ENCODE results near the gene LHFPL6.

Gene LHFPL6

DNA sequence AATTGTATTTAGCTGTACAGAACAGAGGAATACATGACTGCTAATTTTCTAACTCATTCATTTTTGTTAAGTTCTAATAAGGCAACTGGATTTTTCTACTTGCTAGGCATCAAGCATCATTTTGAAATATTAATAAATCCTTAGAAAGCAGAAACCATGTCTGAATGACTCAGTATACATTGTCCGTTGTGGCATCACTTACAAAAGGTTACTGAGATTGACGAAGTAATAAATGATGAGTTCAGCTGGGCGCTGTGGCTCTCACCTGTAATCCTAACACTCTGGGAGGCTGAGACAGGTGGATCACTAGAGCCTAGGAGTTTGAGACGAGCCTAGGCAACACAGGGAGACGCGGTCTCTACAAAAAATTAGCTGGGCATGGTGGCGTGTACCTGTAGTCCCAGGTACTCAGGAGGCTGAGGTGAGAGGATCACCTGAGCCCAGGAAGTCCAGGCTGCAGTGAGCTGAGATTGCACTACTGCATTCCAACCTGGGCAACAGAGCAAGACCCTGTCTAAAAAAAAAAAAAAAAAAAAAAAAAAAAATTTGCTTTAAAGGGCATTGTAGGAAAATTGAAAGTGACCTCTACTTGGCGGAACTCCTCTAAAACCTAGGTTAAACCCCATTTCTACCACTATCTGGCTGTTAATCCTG is 36.6 kb downstream of the LHFPL6 start:
- CTCF ChIA-PET: no interaction called here
- POLR2A ChIA-PET: interaction anchor here (0.7 kb wide), 1 partner anchor 39 kb away, joined by 4 read pairs; no protein-coding TSS in a partner anchor
- DNase-seq (ENCODE audit: extremely low spot score): no peak
- TF ChIP-seq FOXK2 (IDR thresholded peaks at IDR 0.05) (no peak), NFRKB (IDR thresholded peaks at IDR 0.05) (no peak), TARDBP (IDR thresholded peaks at IDR 0.05) (no peak), SUZ12 (IDR thresholded peaks at IDR 0.05) (no peak), BHLHE40 (IDR thresholded peaks at IDR 0.05; ENCODE audit: borderline replicate concordance) (no peak), L3MBTL2 (conservative IDR thresholded peaks at IDR 0.05) (no peak), CTBP1 (IDR thresholded peaks at IDR 0.05; ENCODE audit: borderline replicate concordance) (no peak), FOXM1 (IDR thresholded peaks at IDR 0.05; ENCODE audit: borderline replicate concordance) (no peak), LEF1 (IDR thresholded peaks at IDR 0.05; ENCODE audit: borderline replicate concordance) (no peak), ARNT (IDR thresholded peaks at IDR 0.05) (no peak), HDGF (IDR thresholded peaks at IDR 0.05; ENCODE audit: borderline replicate concordance) (no peak), ZNF384 (IDR thresholded peaks at IDR 0.05) (no peak), SP1 (IDR thresholded peaks at IDR 0.05) (no peak), FOXA1 (IDR thresholded peaks at IDR 0.05) (no peak), ELF4 (IDR thresholded peaks at IDR 0.05) (no peak)
- TF ChIP-seq, protein P1, sequence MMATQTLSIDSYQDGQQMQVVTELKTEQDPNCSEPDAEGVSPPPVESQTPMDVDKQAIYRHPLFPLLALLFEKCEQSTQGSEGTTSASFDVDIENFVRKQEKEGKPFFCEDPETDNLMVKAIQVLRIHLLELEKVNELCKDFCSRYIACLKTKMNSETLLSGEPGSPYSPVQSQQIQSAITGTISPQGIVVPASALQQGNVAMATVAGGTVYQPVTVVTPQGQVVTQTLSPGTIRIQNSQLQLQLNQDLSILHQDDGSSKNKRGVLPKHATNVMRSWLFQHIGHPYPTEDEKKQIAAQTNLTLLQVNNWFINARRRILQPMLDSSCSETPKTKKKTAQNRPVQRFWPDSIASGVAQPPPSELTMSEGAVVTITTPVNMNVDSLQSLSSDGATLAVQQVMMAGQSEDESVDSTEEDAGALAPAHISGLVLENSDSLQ (IDR thresholded peaks at IDR 0.05): no peak

DNA sequence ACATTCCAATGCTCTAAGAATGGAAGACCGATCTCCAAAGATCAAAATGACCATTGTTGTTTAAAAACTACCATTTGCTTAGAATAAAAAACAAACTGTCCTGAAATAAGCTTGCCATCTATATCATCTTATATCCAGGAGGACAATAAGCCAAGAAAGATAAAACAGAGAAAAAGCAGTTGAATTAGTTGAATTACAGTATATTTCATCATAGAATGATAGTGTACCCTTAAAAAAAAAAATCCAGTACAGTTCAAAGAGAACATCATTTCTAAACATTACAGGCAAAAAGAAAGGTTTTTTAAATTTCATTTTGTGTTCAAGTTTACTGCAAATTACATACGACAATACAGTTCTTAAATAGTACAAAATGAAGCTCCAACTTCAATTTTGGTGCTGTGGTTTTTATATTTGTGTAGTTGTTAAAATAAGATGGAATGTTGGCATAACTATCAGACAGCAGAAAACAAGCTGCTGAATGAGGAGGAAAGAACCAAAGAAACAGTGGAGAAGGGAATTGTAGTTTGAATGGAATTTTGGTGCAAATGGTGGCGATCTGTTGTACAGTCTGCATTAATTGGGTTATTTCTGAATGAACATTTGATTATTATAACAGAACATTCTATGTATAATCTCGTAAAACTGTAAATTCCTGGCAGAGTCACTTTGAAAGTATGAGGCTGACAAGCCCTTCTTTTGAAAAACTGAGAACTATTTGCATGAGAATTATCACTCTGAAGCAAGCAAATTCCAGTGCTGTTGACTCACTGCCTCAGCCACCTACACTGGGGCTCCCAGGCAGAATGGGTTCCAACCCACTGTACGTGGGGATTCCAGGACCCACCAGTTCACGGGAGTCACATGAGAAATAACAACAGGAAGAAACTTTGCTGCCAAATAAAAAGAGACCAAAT is 37.7 kb downstream of the LHFPL6 start:
- POLR2A ChIA-PET: interaction anchor here (0.7 kb wide), 1 partner anchor 38 kb away, joined by 4 read pairs; no protein-coding TSS in a partner anchor

DNA sequence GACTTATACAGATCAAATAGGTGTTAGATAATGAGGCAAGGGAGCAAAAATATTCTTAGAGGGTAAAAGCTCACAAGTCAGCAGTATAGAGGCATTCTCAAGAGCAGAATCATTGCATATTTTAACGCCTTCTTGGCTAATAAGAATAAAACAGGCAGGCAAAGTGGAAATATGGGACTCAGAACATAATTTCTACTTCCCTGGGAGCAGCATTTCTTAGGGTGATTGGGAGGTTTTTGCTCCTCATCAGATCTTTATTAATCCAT is 39.6 kb downstream of the LHFPL6 start:
- ChIA-PET POLR2A (interaction anchor here (0.9 kb wide), 1 partner anchor 878 kb away, joined by 3 read pairs; no protein-coding TSS in a partner anchor), CTCF (no interaction called here)

More for the DNA sequence above, 37.7 kb downstream of the LHFPL6 start:
- no peak for DNase-seq (ENCODE audit: extremely low spot score)
- CTCF ChIA-PET: interaction anchor here (0.7 kb wide), 1 partner anchor 12 kb away, joined by 4 read pairs; no protein-coding TSS in a partner anchor
- TF ChIP-seq LEF1 (IDR thresholded peaks at IDR 0.05; ENCODE audit: borderline replicate concordance): no peak
- no peak for TF ChIP-seq TARDBP (IDR thresholded peaks at IDR 0.05)
- TF ChIP-seq, protein P1 (IDR thresholded peaks at IDR 0.05): no peak
- TF ChIP-seq FOXK2 (IDR thresholded peaks at IDR 0.05): no peak
- no peak for TF ChIP-seq NFRKB (IDR thresholded peaks at IDR 0.05)
- no peak for TF ChIP-seq ZNF384 (IDR thresholded peaks at IDR 0.05)
- TF ChIP-seq L3MBTL2 (conservative IDR thresholded peaks at IDR 0.05): no peak

DNA sequence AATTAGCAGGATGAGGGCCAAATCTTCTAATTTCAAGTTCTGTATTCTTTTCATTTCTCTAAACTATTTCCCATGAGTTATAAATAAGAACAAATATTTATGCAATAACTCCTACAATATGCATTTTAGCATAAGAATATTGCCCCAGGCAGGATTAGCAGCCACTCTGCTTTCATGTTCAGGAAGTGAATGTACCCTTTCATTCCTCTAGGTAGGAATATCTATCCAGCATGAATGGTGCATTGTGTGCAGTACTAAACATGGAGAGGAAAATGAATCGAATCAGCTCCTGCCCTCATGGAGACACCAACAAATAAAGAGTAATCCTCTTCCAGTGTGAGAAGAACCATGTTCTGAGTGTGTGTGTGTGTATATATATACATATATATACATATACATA is 41.0 kb downstream of the LHFPL6 start:
- no peak for DNase-seq (ENCODE audit: extremely low spot score)
- CTCF ChIA-PET: no interaction called here
- POLR2A ChIA-PET: no interaction called here
- TF ChIP-seq FOXM1 (IDR thresholded peaks at IDR 0.05; ENCODE audit: borderline replicate concordance) (no peak), SP1 (IDR thresholded peaks at IDR 0.05) (no peak), ARNT (IDR thresholded peaks at IDR 0.05) (no peak), CTBP1 (IDR thresholded peaks at IDR 0.05; ENCODE audit: borderline replicate concordance) (no peak), NFRKB (IDR thresholded peaks at IDR 0.05) (no peak), BHLHE40 (IDR thresholded peaks at IDR 0.05; ENCODE audit: borderline replicate concordance) (no peak), LEF1 (IDR thresholded peaks at IDR 0.05; ENCODE audit: borderline replicate concordance) (no peak), ELF4 (IDR thresholded peaks at IDR 0.05) (no peak), TARDBP (IDR thresholded peaks at IDR 0.05) (no peak), FOXK2 (IDR thresholded peaks at IDR 0.05) (no peak), ZNF384 (IDR thresholded peaks at IDR 0.05) (no peak), SUZ12 (IDR thresholded peaks at IDR 0.05) (no peak), L3MBTL2 (conservative IDR thresholded peaks at IDR 0.05) (no peak)
- TF ChIP-seq, protein P1 (IDR thresholded peaks at IDR 0.05): no peak

More for the DNA sequence above, 39.6 kb downstream of the LHFPL6 start:
- TF ChIP-seq FOXA1 (IDR thresholded peaks at IDR 0.05) (no peak), TARDBP (IDR thresholded peaks at IDR 0.05) (no peak), HDGF (IDR thresholded peaks at IDR 0.05; ENCODE audit: borderline replicate concordance) (no peak), ZNF384 (IDR thresholded peaks at IDR 0.05) (no peak), NFRKB (IDR thresholded peaks at IDR 0.05) (no peak), FOXM1 (IDR thresholded peaks at IDR 0.05; ENCODE audit: borderline replicate concordance) (no peak), CTBP1 (IDR thresholded peaks at IDR 0.05; ENCODE audit: borderline replicate concordance) (no peak), SP1 (IDR thresholded peaks at IDR 0.05) (no peak), BHLHE40 (IDR thresholded peaks at IDR 0.05; ENCODE audit: borderline replicate concordance) (no peak), ARNT (IDR thresholded peaks at IDR 0.05) (no peak), ELF4 (IDR thresholded peaks at IDR 0.05) (no peak), SUZ12 (IDR thresholded peaks at IDR 0.05) (no peak), FOXK2 (IDR thresholded peaks at IDR 0.05) (no peak), L3MBTL2 (conservative IDR thresholded peaks at IDR 0.05) (no peak), LEF1 (IDR thresholded peaks at IDR 0.05; ENCODE audit: borderline replicate concordance) (no peak)
- TF ChIP-seq, protein P1 (IDR thresholded peaks at IDR 0.05): no peak
- no peak for DNase-seq (ENCODE audit: extremely low spot score)

DNA sequence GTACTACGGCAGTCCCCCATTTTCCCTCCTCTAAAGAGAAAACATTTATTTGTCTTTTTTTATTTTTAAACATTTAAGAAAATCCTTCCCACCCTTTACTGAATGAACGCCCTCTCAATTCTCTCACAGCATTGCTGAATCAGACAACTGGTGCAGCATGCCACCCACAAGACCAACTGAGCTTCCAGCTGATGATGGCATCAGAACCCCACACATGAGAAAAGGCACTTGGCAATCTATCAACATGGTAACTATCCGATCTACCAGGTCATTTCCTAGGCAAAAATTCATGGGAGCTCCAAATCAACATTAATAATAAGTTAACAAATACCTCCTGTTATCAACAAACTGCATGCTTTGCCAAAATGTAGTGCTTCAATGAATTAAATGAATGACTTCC is 43.1 kb downstream of the LHFPL6 start:
- no peak for DNase-seq (ENCODE audit: extremely low spot score)
- no peak for TF ChIP-seq FOXK2 (IDR thresholded peaks at IDR 0.05)
- TF ChIP-seq NFRKB (IDR thresholded peaks at IDR 0.05): no peak
- TF ChIP-seq TARDBP (IDR thresholded peaks at IDR 0.05): no peak
- TF ChIP-seq BHLHE40 (IDR thresholded peaks at IDR 0.05; ENCODE audit: borderline replicate concordance): no peak
- no peak for TF ChIP-seq ELF4 (IDR thresholded peaks at IDR 0.05)
- TF ChIP-seq HDGF (IDR thresholded peaks at IDR 0.05; ENCODE audit: borderline replicate concordance): no peak
- no peak for TF ChIP-seq ZNF384 (IDR thresholded peaks at IDR 0.05)
- POLR2A ChIA-PET: no interaction called here
- CTCF ChIA-PET: no interaction called here

Data from HEK293T (cell line).